Spleen (tissue), 11 donors: ENCODE measurements around the gene MT1F. TPM values are rescaled to one million over a fixed set of nuclear protein-coding genes. Genes with fewer than 3 reads are reported as not detected.

Experiments
- DNase-seq: peaks from one replicate; pipeline ENCODE4 v3.0.0-alpha.2; 2020
- H3K27ac ChIP-seq, 8 donors: fragments of 200-600 bp; sonication (generic) in 7 of 8; 1 replicate in 4 of 8; 2 replicates in 4 of 8; pipeline versions ENCODE4 v1.5.0 to v1.8.0; 2016 to 2021; ENCODE audit warnings: inconsistent platforms in 4 of 8, mild to moderate bottlenecking in 4 of 8, moderate library complexity in 1 of 8
- H3K27me3 ChIP-seq, 7 donors: fragments of 200-600 bp; sonication (generic) in 6 of 7; replicated peaks in 1 of 7; 1 replicate in 4 of 7; 2 replicates in 3 of 7; pipeline versions ENCODE4 v1.5.0 to v1.8.0; 2016 to 2021; ENCODE audit warnings: inconsistent platforms in 3 of 7, mild to moderate bottlenecking in 1 of 7
- H3K36me3 ChIP-seq, 6 donors: fragments of 200-600 bp; sonication (generic) in 5 of 6; 1 replicate in 4 of 6; 2 replicates in 2 of 6; pipeline versions ENCODE4 v1.5.0 to v1.8.0; 2016 to 2021; ENCODE audit warnings: inconsistent platforms in 2 of 6
- H3K4me1 ChIP-seq, 6 donors: fragments of 200-600 bp; sonication (generic) in 5 of 6; 1 replicate in 3 of 6; 2 replicates in 3 of 6; pipeline versions ENCODE4 v1.5.0 to v1.8.0; 2016 to 2021; ENCODE audit warnings: inconsistent platforms in 3 of 6
- H3K4me3 ChIP-seq, 8 donors: fragments of 200-600 bp; sonication (generic) in 7 of 8; 1 replicate in 4 of 8; 2 replicates in 4 of 8; pipeline versions ENCODE4 v1.5.0 to v1.8.0; 2016 to 2021; ENCODE audit warnings: inconsistent platforms in 4 of 8, mild to moderate bottlenecking in 4 of 8, moderate library complexity in 2 of 8
- H3K9me3 ChIP-seq, 8 donors: fragments of 200-600 bp; sonication (generic) in 7 of 8; 1 replicate in 4 of 8; 2 replicates in 4 of 8; pipeline versions ENCODE4 v1.5.0 to v1.8.0; 2016 to 2021; ENCODE audit warnings: inconsistent platforms in 4 of 8
- CTCF ChIP-seq, 11 experiments: fragments of 200-600 bp in 7 of 11; fragments of 450-650 bp in 4 of 11; sonication (generic) in 4 of 11; IDR thresholded peaks in 8 of 11; conservative IDR thresholded peaks in 3 of 11; 1 replicate in 7 of 11; 2 replicates in 4 of 11; pipeline versions ENCODE4 v1.4.0 to v1.8.0; 2016 to 2021; ENCODE audit warnings: antibody characterized with exemption in 11 of 11, inconsistent platforms in 4 of 11, mild to moderate bottlenecking in 1 of 11
- POLR2A ChIP-seq, 3 donors: fragments of 450-650 bp; IDR thresholded peaks; one replicate each; pipeline ENCODE4 v1.5.1; 2017; ENCODE audit warnings: antibody characterized with exemption in 3 of 3, mild to moderate bottlenecking in 1 of 3
- POLR2AphosphoS5 ChIP-seq, 3 donors: sonication (generic); formaldehyde crosslinking; IDR thresholded peaks; one replicate each; pipeline ENCODE4 v1.5.1; 2017; ENCODE audit warnings: antibody characterized with exemption in 3 of 3
- WGBS, 5 donors: extraction: QIAGEN DNeasy Blood & Tissue Kit in 3 of 5; methylation state at CpG; one replicate each; pipeline versions ENCODE4 v1.1.5 to v1.1.7; 2013 to 2018; 5-methylcytosine and 5-hydroxymethylcytosine counted together
- intact Hi-C: fragments of 100-400 bp; cut with DNase I; formaldehyde crosslinking; loops from one replicate; pipeline ENCODE4 v1.15.0; 2023; ENCODE audit warnings: low total_unique reads
- polyA plus RNA-seq, 3 donors: library from polyadenylated mRNA; stranded (reverse); fragments of 200-250 nt; gene quantifications; one replicate each; pipeline ENCODE4 v1.2.1, GENCODE V29; 2013
- total RNA-seq, 7 donors: library from RNA; depleted of rRNA in 3 of 7; stranded (reverse); fragments of >200 nt in 3 of 7; fragmentation: NEBNext Ultra II Directional in 4 of 7; extraction: Animal tissue kit (Norgen Biotek cat#: 25700) in 4 of 7; gene quantifications; one replicate each; pipeline versions ENCODE4 v1.1.0 to v1.2.1, GENCODE V29; 2016 to 2021
- donor health status: healthy with polysubstance abuse.
- donor health status: DM: no; HTN: no; CAD: no; lungs with moderate emphysema.
- donor health status: DM: no; HTN: no; CAD: no.
- donor health status: Bipolar disorder and iron deficiency.
- donor health status: healthy.
- donor health status: DM: no; HTN: no; CAD: no.
- donor health status: DM: yes; HTN: yes; CAD: no.

The MT1F gene
- total and polyA plus RNA-seq, 10 donors = 6.4 to 21.0 (median 15.6) TPM

- Histone ChIP-seq H3K27ac (no peak overlapping the region), H3K36me3 (no peaks in the 10 kb centered on the region), H3K4me1 (peaks cover 14 to 58% (median 38%) of the 10 kb centered on the region in 6 donors), H3K4me3 (peak overlapping the region in 6 of 8 donors; percentile 8 to 53 (median 22)), H3K9me3 (no peaks in the 10 kb centered on the region), H3K27me3 (peaks cover 5 to 91% (median 75%) of the 10 kb centered on the region in 7 donors)
- intact Hi-C loops = no loop called here
- DNase-seq = no peak
- peak in 1 of 3 donors; percentile 49 for TF ChIP-seq POLR2AphosphoS5 (IDR thresholded peaks at IDR 0.05)
- no peak for TF ChIP-seq POLR2A (IDR thresholded peaks at IDR 0.05)
- 9 to 16% (median 14%) methylated on average over 47 of the region's 47 CpGs for WGBS, 5 donors
These were observed 22.9 kb upstream of the MT1F start for GRCh38 chr16:56634715-56635440.

- peak overlapping the region in 6 of 8 donors; percentile 8 to 53 (median 18) for H3K4me3 ChIP-seq
These were observed 22.3 kb upstream of the MT1F start for GRCh38 chr16:56635441-56635967.

GRCh38 chr16:56636616-56637413, 20.9 kb upstream of the MT1F start:
- intact Hi-C loops = no loop called here
- 29 to 49% (median 35%) methylated on average over 9 of the region's 9 CpGs for WGBS, 5 donors

More at GRCh38 chr16:56635441-56635967, 22.3 kb upstream of the MT1F start:
- WGBS, 5 donors = 3 to 21% (median 5%) methylated on average over 24 to 40 of the region's 40 CpGs
- intact Hi-C loops = no loop called here
- peaks cover 14 to 52% (median 36%) of the 10 kb centered on the region in 6 donors for H3K4me1 ChIP-seq
- H3K27me3 ChIP-seq = peaks cover 5 to 97% (median 75%) of the 10 kb centered on the region in 7 donors
- DNase-seq = no peak
- H3K36me3 ChIP-seq = no peaks in the 10 kb centered on the region
- TF ChIP-seq POLR2A (IDR thresholded peaks at IDR 0.05) (no peak), POLR2AphosphoS5 (IDR thresholded peaks at IDR 0.05) (peak in 1 of 3 donors; percentile 27)
- H3K9me3 ChIP-seq = no peaks in the 10 kb centered on the region
- no peak overlapping the region for H3K27ac ChIP-seq

GRCh38 chr16:56637814-56638750, 19.7 kb upstream of the MT1F start, which contains the start of gene MT1A:
MT1A (plus strand) TSS chr16:56638666; CDS start chr16:56638739, 73 bp downstream.
- Histone ChIP-seq H3K9me3 (no peaks in the 10 kb centered on the region), H3K36me3 (no peaks in the 10 kb centered on the region), H3K27ac (peak within 1 kb of the TSS in 6 of 8 donors; percentile 10 to 52 (median 40)), H3K27me3 (peaks cover 5 to 90% (median 67%) of the 10 kb centered on the region in 7 donors), H3K4me3 (peak within 1 kb of the TSS; percentile 6 to 66 (median 34)), H3K4me1 (peaks cover 14 to 39% (median 26%) of the 10 kb centered on the region in 6 donors)
- intact Hi-C loops = no loop called here
- DNase-seq = peak; percentile 79
- 5 to 14% (median 7%) methylated on average over 47 to 68 of the region's 68 CpGs for WGBS, 5 donors
- TF ChIP-seq POLR2AphosphoS5 (IDR thresholded peaks at IDR 0.05) (peak; percentile 58 to 87 (median 79)), CTCF (IDR thresholded peaks at IDR 0.05 in 8 of 11, conservative IDR thresholded peaks at IDR 0.05 in 3 of 11) (no peak)

More at GRCh38 chr16:56636616-56637413, 20.9 kb upstream of the MT1F start:
- Histone ChIP-seq H3K27ac (no peak overlapping the region), H3K36me3 (no peaks in the 10 kb centered on the region), H3K4me3 (no peak overlapping the region), H3K9me3 (no peaks in the 10 kb centered on the region), H3K27me3 (peaks cover 5 to 98% (median 74%) of the 10 kb centered on the region in 7 donors), H3K4me1 (peaks cover 14 to 44% (median 33%) of the 10 kb centered on the region in 6 donors)
- DNase-seq = no peak
- TF ChIP-seq CTCF (IDR thresholded peaks at IDR 0.05 in 8 of 11, conservative IDR thresholded peaks at IDR 0.05 in 3 of 11) = no peak
